Inflammatory macrophage (primary cell): ENCODE results near the gene LPCAT1.

ENCODE experiments used
- DNase-seq, 2 donors: peaks; one replicate each; pipeline ENCODE4 v3.0.0-alpha.2; 2020 to 2022

The LPCAT1 gene

GRCh38 chr5:1555011-1555807 is 31.4 kb upstream of the LPCAT1 start:
- DNase-seq, result peak; percentile 23 to 50

GRCh38 chr5:1554410-1554967 is 30.7 kb upstream of the LPCAT1 start:
- no peak for DNase-seq

GRCh38 chr5:1553539-1554409 is 30.0 kb upstream of the LPCAT1 start:
- DNase-seq, result no peak

- DNase-seq, result no peak
Observed at GRCh38 chr5:1552521-1553255, 28.9 kb upstream of the LPCAT1 start.

GRCh38 chr5:1551426-1552301 is 27.9 kb upstream of the LPCAT1 start:
- no peak for DNase-seq

GRCh38 chr5:1550287-1551076 is 26.7 kb upstream of the LPCAT1 start:
- DNase-seq, result no peak

GRCh38 chr5:1549475-1550030 is 25.8 kb upstream of the LPCAT1 start:
- DNase-seq, result no peak

- no peak for DNase-seq
Observed at GRCh38 chr5:1548702-1549474, 25.1 kb upstream of the LPCAT1 start.

GRCh38 chr5:1547655-1548054 is 23.9 kb upstream of the LPCAT1 start:
- DNase-seq, result no peak

- DNase-seq, result no peak
Observed at GRCh38 chr5:1547236-1547635, 23.5 kb upstream of the LPCAT1 start.

GRCh38 chr5:1546556-1546955 is 22.8 kb upstream of the LPCAT1 start:
- no peak for DNase-seq

GRCh38 chr5:1545805-1546355 is 22.1 kb upstream of the LPCAT1 start:
- peak in 1 of 2 donors; percentile 20 for DNase-seq

GRCh38 chr5:1545126-1545804 is 21.5 kb upstream of the LPCAT1 start:
- no peak for DNase-seq

- no peak for DNase-seq
Observed at GRCh38 chr5:1544294-1544961, 20.7 kb upstream of the LPCAT1 start.

GRCh38 chr5:1543398-1544293 is 19.9 kb upstream of the LPCAT1 start:
- DNase-seq, result no peak

GRCh38 chr5:1542781-1543180 is 19.0 kb upstream of the LPCAT1 start:
- no peak for DNase-seq
